NCI-H1048 (cell line): ENCODE measurements around the gene ZBED4.
"Not testable (repeated sequence)": the region's sequence is repeated elsewhere in the genome, so short reads cannot be mapped to it uniquely, and the experiment has no call there.

Source experiments
- DNase-seq: peaks from one replicate; lab custom pipeline; 2025; lab: John Stamatoyannopoulos, UW

Gene ZBED4

GRCh38 chr22:49827271-49827852 lies 26.3 kb upstream of the ZBED4 start:
- no peak for DNase-seq

DNA sequence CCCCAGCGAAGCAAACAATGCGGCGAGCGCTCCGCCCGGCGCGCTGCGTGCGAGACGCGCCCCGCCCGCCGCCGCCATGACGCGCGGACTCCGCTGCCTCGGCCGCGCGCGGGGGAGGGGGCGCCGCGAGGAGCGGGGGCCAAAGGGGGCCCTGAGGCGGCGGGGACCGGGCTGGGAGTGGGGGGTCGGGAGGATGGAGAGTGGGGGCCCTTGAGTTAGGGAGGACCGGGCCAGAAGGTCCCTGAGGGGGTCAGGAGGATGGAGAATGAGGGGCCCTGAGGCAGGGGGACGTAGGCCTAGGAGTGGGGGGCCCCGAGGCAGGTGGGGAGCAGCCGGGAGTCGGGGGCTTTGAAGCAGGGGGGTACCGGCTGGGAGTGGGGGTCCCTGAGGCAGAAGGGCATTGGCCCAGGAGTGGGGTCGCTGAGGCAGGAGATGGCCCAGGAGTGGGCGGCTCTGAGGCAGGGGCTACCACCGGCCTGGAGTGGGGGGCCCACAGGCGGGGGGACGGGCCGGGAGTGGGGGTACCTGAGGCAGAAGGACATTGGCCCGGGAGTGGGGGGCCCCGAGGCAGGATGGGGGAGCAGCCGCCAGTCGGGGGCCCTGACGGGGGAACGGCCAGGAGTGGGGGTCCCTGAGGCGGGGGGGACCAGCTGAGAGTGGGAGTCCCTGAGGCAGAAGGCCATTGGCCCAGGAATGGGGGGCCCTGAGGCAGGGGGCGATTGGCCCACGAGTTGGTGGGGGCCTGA lies 25.6 kb upstream of the ZBED4 start, which contains the start of gene BRD1:
BRD1 (minus strand) TSS at position 21 of the 746 bp plus-strand sequence. CDS start 3,556 bp downstream, outside the sequence.
- DNase-seq = peak; percentile 45

GRCh38 chr22:49828599-49828965 lies 25.1 kb upstream of the ZBED4 start:
- no peak for DNase-seq

GRCh38 chr22:49829044-49829853 lies 24.4 kb upstream of the ZBED4 start:
- DNase-seq = no peak

GRCh38 chr22:49833340-49834007 lies 20.2 kb upstream of the ZBED4 start:
- DNase-seq = no peak

- no peak for DNase-seq
Observed at GRCh38 chr22:49838771-49839717, 14.6 kb upstream of the ZBED4 start.

DNA sequence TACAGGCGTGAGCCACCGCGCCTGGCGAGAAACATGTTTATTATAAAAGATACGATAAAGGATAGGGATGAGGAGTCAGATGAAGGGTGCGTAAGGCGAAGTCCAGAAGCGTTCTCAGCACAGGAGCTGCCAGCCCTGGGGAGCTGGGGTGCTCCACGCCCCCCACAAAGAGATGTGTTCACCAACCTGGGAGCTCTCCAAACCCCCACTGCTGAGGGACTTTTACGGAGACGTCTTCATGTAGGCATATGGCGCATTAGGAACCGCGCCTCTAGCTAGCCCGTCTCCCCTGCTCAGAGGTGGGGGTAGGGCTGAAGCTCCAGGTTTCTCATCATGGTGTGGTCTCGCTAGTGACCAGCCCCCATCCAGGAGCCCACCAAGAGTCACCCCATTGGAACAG lies 8.4 kb upstream of the ZBED4 start:
- DNase-seq = no peak

GRCh38 chr22:49845666-49846459 lies 7.8 kb upstream of the ZBED4 start:
- no peak for DNase-seq

DNA sequence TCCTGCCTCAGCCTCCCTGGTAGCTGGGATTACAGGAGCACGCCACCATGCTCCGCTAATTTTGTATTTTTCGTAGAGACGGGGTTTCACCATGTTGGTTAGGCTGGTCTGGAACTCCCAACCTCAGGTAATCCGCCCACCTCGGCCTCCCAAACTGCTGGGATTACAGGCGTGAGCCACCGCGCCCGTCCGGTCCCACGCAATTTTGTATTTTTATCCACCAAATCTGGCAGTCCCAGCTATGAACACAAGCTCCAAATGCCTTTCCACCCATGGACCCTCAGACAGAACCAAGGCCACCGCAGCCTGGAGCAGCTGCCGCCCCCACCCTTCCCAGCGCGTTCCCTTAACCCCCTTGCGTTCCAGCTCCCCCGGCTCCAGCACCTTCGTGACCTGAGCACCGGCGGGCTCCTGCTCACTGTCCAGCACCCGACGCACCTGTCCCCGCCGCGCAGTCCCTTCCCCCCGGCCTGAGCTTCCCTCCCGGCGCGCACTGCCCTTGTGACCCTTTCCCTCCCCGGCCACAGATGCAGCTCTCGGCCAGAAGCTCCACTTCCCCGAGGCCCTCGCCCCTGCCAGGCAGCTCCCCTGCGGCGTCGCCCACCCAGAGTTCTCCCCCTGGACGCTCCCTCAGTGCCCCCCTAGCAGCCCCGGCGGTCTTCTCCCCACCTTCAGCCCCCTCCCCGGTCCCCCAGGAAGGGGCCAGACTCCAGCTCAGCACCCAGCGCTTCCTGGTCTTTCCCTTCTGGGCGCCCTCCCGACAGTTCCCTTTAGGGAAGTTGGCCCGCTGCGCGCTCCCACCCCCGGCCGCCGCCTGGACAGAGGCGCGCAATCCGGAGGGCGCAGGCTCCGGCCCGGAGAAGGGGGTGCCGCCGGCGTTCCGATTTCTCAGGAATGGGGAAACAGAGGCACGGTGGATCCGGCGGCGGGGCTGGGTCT lies 5.6 kb upstream of the ZBED4 start:
- DNase-seq = no peak

DNA sequence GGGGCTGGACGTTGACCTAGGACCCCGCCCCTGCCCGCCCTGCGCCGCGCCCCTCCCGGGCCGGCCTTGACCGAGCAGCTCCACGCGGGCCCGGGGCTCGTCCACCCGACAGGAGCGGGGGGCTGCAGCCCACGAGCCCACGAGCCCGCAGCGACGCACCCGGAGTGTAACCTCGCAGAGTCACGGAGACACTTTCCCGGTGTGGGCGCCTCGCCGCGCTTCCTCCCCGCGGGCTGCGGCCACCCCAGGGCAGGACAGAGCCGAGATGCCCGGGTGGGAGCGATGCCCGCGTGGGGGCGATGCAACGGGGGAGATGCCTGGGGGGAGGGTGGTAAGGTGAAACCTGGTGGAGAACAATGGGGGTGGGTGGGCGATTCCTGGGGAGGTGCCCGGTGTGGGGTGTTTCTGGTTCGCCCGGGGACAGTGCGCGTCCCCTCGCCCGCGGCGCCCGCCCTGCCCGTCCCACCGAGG lies 4.9 kb upstream of the ZBED4 start:
- no peak for DNase-seq

DNA sequence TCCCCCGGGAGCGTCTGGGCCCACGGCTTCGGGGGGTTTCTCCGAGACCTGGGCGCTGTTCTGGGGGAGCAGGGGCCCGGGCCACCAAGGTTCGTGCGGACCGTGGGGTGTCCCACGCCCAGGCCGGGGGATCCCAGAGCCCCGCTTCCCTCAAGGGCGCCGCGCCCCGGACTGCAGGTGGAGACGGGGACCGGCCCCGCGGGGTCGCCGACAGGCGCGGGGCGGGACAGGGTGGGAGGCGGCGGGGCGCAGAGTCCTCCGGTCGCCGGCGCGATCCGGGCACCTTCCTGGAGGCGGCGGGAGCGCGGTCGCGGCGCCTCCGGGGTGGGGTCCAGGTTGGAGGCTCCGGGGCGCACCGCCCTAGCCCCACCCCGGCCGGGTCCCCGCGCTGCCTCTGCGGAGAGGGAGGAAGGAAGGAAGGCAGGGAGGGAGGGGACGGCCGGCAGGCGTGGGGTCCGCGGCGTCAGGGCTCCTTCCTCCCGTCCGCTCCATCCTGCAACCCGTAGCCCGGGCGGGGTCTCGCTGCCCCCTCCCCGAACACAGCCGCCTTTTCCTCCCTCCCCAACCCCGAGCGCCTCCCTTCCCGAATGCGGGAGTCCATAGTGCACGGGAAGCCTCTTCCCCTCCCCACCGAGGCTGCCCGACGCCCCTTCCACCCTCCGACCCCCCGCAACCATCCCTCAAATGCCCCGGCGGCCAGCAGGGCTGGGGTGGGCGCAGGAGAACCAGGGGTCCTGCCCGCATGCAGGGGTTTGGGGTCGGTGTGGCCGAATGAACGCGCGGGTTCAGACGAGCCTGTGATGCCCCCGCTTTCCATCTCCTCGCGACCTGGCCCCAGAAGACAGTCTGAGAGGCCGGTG lies 4.3 kb upstream of the ZBED4 start:
- DNase-seq = no peak

DNA sequence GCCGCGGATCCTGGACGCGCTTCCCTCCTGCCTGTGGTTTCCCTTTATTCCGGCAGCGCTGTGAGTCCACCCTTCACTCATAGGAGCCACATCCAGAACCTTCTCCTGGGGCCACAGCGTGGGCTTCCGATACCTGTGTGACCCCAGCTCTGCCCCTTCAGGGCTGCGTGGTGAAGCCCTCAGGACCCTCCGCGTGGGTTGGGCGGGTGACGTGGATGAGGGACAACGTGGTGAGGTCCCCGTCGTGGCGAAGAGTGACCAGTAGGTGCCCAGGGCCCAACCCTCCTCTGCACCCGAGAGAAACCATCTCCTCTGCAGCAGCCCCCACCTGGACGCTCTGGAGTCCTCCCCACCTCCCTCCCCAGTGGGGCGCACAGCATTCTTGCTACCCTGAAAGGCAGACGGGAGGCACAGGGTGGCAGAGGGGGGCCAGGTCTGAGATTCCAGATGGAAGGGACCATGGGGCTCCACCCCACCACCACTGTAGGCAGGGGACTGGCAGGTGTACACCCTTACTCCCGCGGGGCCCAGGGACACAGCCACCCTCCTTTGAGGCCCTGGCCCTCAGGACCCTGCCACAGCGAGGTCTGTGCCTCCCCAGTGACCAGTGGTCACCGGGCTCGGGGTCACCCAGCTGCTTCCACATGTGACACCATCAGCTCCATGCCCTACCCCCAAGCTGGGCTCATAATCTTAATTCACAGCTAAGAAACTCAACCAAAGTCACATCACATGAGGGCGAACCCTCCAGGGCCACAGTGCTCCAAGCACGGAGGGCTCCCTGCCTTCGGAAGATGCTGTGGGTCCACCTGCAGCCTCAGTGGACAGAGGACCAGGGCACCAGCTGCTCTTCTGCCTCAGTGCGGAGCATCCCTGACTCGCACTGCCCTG lies 3.4 kb upstream of the ZBED4 start:
- no peak for DNase-seq

DNA sequence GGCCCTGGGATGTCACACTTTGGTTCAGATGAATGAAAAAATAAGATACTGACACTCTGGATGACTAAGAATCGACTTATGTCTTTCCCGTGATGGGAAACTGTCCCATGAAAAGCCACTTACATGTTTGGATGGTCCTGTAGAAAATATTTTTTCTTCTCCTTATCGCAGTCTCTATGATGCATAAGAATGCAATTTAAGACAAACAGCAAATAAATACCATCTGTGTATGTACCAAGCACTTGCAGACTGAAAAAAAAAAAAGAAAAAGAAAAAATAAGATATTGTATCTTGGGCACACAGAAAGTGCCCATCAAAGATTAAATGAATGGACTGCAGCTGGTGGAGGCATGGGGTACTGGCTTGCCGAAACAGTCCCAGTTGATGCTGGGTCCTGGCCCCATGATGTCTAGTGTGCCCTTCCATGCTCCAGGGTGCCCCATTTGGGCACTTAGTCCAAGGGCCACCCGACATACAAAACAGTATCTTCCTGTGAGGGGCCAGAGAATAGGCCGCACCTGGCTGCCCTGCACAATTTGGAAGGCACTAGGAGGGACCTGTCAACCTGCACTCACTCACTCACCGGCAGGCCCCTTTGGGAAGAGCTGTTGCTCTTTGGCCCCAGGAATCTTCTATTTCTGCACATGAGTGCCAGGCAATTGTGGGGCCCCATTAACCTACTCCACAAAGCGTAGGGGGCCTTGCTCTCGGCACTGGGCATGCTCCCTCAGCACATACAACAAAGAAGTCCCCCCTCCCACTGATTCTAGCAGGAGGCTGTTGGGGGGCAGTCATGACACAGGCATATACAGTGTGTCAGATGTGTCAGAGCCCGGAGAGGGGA lies 2.5 kb upstream of the ZBED4 start:
- no peak for DNase-seq

DNA sequence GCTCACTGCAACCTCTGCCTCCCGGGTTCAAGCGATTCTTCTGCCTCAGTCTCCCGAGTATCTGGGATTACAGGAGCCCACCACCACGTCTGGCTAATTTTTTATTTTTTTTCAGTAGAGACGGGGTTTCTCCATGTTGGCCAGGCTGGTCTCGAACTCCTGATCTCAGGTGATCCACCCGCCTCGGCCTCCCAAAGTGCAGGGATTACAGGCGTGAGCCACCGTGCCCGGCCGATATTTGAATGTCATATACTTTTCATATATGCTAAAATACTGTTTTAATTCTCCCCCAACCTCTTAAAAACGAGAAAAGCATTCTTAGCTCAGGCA lies 1.1 kb upstream of the ZBED4 start:
- DNase-seq = not testable (repeated sequence)

- no peak for DNase-seq
Observed at GRCh38 chr22:49853981-49854831, 562 bp downstream of the ZBED4 start.
